B cell (primary cell): ENCODE measurements around the gene SNRNP70. TPM values are rescaled to one million over a fixed set of nuclear protein-coding genes. Genes with fewer than 3 reads are reported as not detected.

Experiments
- ATAC-seq: fragments of 200-7000 bp; cut with Tn5 transposase; one replicate; pipeline ENCODE4 v1.10.0; 2021; ENCODE audit warnings: low read depth, mild to moderate bottlenecking, moderate number of reproducible peaks, moderate library complexity
- CTCF ChIA-PET: fragments of 350-600 bp; sonication (Branson Sonifier 250); formaldehyde crosslinking; loops from one replicate; lab custom pipeline; 2021; ENCODE audit warnings: antibody characterized with exemption, inconsistent platforms; lab: Charles Lee
- POLR2A ChIA-PET: fragments of 350-600 bp; sonication (Branson Sonifier 250); formaldehyde crosslinking; loops from one replicate; lab custom pipeline; 2021; ENCODE audit warnings: antibody characterized with exemption; lab: Charles Lee
- DNase-seq: peaks from one replicate; pipeline ENCODE4 v3.0.0; 2013
- H2AFZ ChIP-seq: 2 replicates; pipeline ENCODE4 v1.6.1; 2012; ENCODE audit warnings: mild to moderate bottlenecking, low read depth, low read length; ENCODE audit not compliant: insufficient read depth, poor library complexity, severe bottlenecking
- H3K27ac ChIP-seq, 2 donors: 1 replicate in 1 of 2; 2 replicates in 1 of 2; pipeline ENCODE4 v1.5.1; 2012 to 2013; ENCODE audit warnings: low read length in 2 of 2, mild to moderate bottlenecking in 2 of 2, moderate library complexity in 1 of 2
- H3K27me3 ChIP-seq, 4 experiments: fragments of 200-600 bp in 1 of 4; sonication (generic) in 1 of 4; replicated peaks in 1 of 4; 1 replicate in 2 of 4; 2 replicates in 2 of 4; pipeline versions ENCODE4 v1.6.1 to v1.7.0; 2013 to 2016; ENCODE audit warnings: low read length in 3 of 4, mild to moderate bottlenecking in 2 of 4, mixed read lengths in 1 of 4, moderate library complexity in 1 of 4; ENCODE audit not compliant: insufficient read depth in 4 of 4, control insufficient read depth in 3 of 4; ENCODE audit errors: control extremely low read depth in 1 of 4
- H3K36me3 ChIP-seq, 2 experiments: replicated peaks in 1 of 2; 1 replicate in 1 of 2; 2 replicates in 1 of 2; pipeline versions ENCODE4 v1.6.1 to v1.7.1; 2013; ENCODE audit warnings: low read length in 1 of 2; ENCODE audit not compliant: insufficient read depth in 2 of 2, control insufficient read depth in 1 of 2; ENCODE audit errors: control extremely low read depth in 1 of 2, extremely low read depth in 1 of 2
- H3K4me1 ChIP-seq, 2 donors: fragments of 200-600 bp in 1 of 2; sonication (generic) in 1 of 2; 1 replicate in 1 of 2; 2 replicates in 1 of 2; pipeline versions ENCODE4 v1.5.1 to v1.6.1; 2013 to 2017; ENCODE audit warnings: low read length in 2 of 2; ENCODE audit not compliant: control insufficient read depth in 2 of 2, insufficient read depth in 2 of 2
- H3K4me2 ChIP-seq: replicated peaks from 2 replicates; pipeline ENCODE3; 2012; ENCODE audit warnings: mild to moderate bottlenecking, low read depth, low read length; ENCODE audit not compliant: poor library complexity, severe bottlenecking
- H3K4me3 ChIP-seq, 5 experiments: fragments of 200-600 bp in 1 of 5; sonication (generic) in 1 of 5; 1 replicate in 3 of 5; 2 replicates in 2 of 5; pipeline versions ENCODE4 v1.5.1 to v1.7.0; 2011 to 2016; ENCODE audit warnings: low read length in 4 of 5, mild to moderate bottlenecking in 4 of 5, low read depth in 2 of 5, control low read depth in 1 of 5, moderate library complexity in 1 of 5; ENCODE audit not compliant: insufficient read depth in 1 of 5; ENCODE audit errors: control extremely low read depth in 1 of 5, extremely low read depth in 1 of 5
- H3K79me2 ChIP-seq: fragments of 200-600 bp; sonication (generic); one replicate; pipeline ENCODE4 v1.6.0; 2016; ENCODE audit warnings: low read length; ENCODE audit not compliant: control insufficient read depth, insufficient read depth
- H3K9ac ChIP-seq: fragments of 200-600 bp; sonication (generic); 2 replicates; pipeline ENCODE4 v1.6.1; 2017; ENCODE audit warnings: mild to moderate bottlenecking, low read length, moderate library complexity
- H3K9me3 ChIP-seq, 3 donors: one replicate each; pipeline versions ENCODE4 v1.6.1 to v1.7.1; 2013; ENCODE audit warnings: low read length in 2 of 3; ENCODE audit not compliant: control insufficient read depth in 2 of 3, insufficient read depth in 1 of 3; ENCODE audit errors: control extremely low read depth in 1 of 3
- H4K20me1 ChIP-seq: 2 replicates; pipeline ENCODE4 v1.6.0; 2012; ENCODE audit warnings: mild to moderate bottlenecking, low read length; ENCODE audit not compliant: insufficient read depth, control insufficient read depth, poor library complexity, severe bottlenecking
- H3K27ac Mint-ChIP-seq: one replicate; pipeline ENCODE4 v1.8.0; 2021; ENCODE audit warnings: mixed read lengths
- H3K27me3 Mint-ChIP-seq: one replicate; pipeline ENCODE4 v1.8.0; 2021; ENCODE audit warnings: mixed read lengths
- H3K4me1 Mint-ChIP-seq: one replicate; pipeline ENCODE4 v1.8.0; 2021; ENCODE audit warnings: mixed read lengths
- H3K4me3 Mint-ChIP-seq: one replicate; pipeline ENCODE4 v1.8.0; 2021; ENCODE audit warnings: mixed read lengths
- H3K9me3 Mint-ChIP-seq: one replicate; pipeline ENCODE4 v1.8.0; 2022; ENCODE audit warnings: mixed read lengths; ENCODE audit not compliant: insufficient read depth
- EZH2 ChIP-seq: IDR thresholded peaks from 2 replicates; pipeline ENCODE4 v1.6.1; 2012; ENCODE audit warnings: borderline replicate concordance, low read depth, mild to moderate bottlenecking, moderate library complexity, low read length; ENCODE audit not compliant: insufficient read depth, poor library complexity, severe bottlenecking
- WGBS: methylation state at CpG from one replicate; pipeline ENCODE4 v1.1.5; 2013; ENCODE audit warnings: missing lambda C conversion rate; ENCODE audit not compliant: insufficient coverage; 5-methylcytosine and 5-hydroxymethylcytosine counted together
- intact Hi-C: fragments of 100-400 bp; cut with micrococcal nuclease; formaldehyde crosslinking; loops from one replicate; pipeline ENCODE4 v1.10.0; 2022
- polyA plus RNA-seq: library from polyadenylated mRNA; depleted of rRNA; stranded (reverse); fragments of >200 nt; gene quantifications from 2 replicates; pipeline ENCODE4 v1.2.3, GENCODE V29; 2012
- total RNA-seq, 2 donors: library from RNA; stranded (reverse); fragments of 120-200 nt in 1 of 2; gene quantifications; 1 replicate in 1 of 2; 2 replicates in 1 of 2; pipeline versions ENCODE4 v1.2.3 to v1.2.4, GENCODE V29; 2013 to 2022
- TF ChIP-seq, protein P1 (sequence below): fragments of 200-600 bp; IDR thresholded peaks from one replicate; pipeline ENCODE4 v1.8.0; 2022; ENCODE audit warnings: antibody characterized with exemption, mild to moderate bottlenecking

The SNRNP70 gene
- total and polyA plus RNA-seq, 2 donors (not counting 1 experiment from before 2014, with no cell fraction given), result 598 to 954 TPM

DNA sequence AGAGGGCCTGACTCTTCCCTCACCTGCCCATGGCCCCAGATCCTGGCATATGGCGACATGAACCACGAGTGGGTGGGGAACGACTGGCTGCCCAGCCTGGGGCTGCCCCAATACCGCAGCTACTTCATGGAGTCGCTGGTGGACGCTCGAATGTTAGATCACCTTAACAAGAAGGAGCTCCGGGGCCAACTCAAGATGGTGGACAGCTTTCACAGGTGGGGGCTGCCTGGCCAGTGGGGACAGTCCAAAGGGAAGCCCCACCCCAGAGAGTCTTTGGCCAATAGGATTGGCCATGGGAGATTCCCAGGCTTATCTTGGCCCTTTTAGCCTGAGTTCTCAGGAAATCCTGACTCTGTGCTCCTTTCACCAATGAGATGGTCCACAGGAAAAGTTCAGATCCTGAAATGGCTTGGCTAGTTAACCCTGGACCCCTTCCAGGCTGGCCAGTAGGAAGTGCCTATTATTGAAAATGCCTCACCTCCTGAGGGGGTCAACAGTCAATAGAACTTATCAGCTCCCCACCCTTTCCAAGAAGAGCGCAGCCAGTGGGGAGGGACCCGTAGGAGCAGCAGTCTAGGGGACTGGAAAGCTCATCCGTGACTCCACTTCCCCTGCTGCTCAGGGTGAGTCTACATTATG is 62.9 kb downstream of the SNRNP70 start:
- intact Hi-C loops, result loop anchor here (5.0 to 10.0 kb wide), 2 partner anchors 36 to 57 kb away; partner anchors contain the start of gene LIN7B
- Histone ChIP-seq H3K36me3 (no peaks in the 10 kb centered on the region), H3K4me2 (peak overlapping the region; percentile 97), H4K20me1 (no peaks in the 10 kb centered on the region), H3K27ac (no peak overlapping the region), H2AFZ (no peak overlapping the region), H3K4me1 (peaks cover 44 to 48% of the 10 kb centered on the region in 2 donors), H3K9me3 (peaks cover 0 to 52% (median 7%) of the 10 kb centered on the region in 3 donors), H3K27me3 (peaks cover 0 to 87% (median 38%) of the 10 kb centered on the region in 4 experiments), H3K79me2 (no peaks in the 10 kb centered on the region), H3K4me3 (no peak overlapping the region), H3K9ac (no peak overlapping the region)
- POLR2A ChIA-PET, result no interaction called here
- DNase-seq, result no peak
- H3K4me1 Mint-ChIP-seq, result peaks cover 42% of the 10 kb centered on the region
- no peak for TF ChIP-seq EZH2
- TF ChIP-seq, protein P1, sequence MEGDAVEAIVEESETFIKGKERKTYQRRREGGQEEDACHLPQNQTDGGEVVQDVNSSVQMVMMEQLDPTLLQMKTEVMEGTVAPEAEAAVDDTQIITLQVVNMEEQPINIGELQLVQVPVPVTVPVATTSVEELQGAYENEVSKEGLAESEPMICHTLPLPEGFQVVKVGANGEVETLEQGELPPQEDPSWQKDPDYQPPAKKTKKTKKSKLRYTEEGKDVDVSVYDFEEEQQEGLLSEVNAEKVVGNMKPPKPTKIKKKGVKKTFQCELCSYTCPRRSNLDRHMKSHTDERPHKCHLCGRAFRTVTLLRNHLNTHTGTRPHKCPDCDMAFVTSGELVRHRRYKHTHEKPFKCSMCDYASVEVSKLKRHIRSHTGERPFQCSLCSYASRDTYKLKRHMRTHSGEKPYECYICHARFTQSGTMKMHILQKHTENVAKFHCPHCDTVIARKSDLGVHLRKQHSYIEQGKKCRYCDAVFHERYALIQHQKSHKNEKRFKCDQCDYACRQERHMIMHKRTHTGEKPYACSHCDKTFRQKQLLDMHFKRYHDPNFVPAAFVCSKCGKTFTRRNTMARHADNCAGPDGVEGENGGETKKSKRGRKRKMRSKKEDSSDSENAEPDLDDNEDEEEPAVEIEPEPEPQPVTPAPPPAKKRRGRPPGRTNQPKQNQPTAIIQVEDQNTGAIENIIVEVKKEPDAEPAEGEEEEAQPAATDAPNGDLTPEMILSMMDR, result no peak
- WGBS, result 76% methylated on average over 10 of the region's 11 CpGs
- no peaks in the 10 kb centered on the region for H3K9me3 Mint-ChIP-seq
- CTCF ChIA-PET, result interaction anchor here (0.6 to 1.8 kb wide), 8 partner anchors 28 to 363 kb away, joined by 3 to 10 read pairs (median 4); partner anchors contain the start of genes GYS1, LIN7B and RUVBL2
- H3K27me3 Mint-ChIP-seq, result peaks cover 51% of the 10 kb centered on the region
- peak overlapping the region; percentile 75 for H3K4me3 Mint-ChIP-seq
- no peak overlapping the region for H3K27ac Mint-ChIP-seq
- no peak for ATAC-seq
